ELF-1 (cell line): ENCODE data around the gene CDH4.

ENCODE experiments used
- DNase-seq: peaks from one replicate; pipeline ENCODE4 v3.0.0-alpha.2; 2016; ENCODE audit warnings: low read depth, low spot score

The CDH4 gene

DNA sequence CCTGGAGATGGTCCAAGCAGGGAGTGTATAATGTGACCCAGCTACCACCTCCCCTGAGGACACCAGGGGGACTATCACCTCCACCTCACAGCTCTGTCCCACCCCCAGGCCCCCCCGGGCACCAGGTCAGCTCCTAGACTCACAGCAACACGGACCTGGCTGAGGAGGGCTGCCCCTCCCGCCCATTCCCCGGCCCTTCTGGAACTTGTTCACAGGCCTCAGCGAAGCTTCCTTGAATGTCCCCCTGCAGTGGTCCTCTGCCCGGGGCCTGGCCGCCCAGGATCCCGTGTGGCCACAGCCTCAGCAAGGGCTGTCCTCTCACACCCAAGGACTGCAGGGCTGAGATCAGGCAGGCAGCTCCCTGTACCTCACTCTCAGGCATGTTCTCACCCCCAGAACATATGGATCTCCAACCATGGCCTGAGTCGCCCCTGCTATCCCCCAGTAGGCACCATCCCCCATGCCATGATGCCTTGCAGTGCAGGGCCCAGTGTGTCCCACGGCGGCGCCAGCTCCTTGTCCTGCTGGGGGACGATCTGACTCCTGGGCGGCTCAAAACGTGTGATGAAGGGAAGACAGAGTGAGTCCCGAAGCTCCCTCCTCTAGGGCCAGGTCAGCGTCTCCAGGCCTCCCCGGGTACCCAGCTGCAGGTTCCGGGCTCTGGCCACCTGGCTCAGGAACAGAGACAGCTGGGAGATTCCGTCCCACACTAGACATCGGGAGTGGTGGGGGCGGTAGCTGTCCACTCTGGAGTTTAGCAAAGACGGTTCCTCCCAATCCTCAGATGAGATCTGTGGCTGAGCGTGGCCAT lies 655.2 kb downstream of the CDH4 start:
- no peak for DNase-seq

DNA sequence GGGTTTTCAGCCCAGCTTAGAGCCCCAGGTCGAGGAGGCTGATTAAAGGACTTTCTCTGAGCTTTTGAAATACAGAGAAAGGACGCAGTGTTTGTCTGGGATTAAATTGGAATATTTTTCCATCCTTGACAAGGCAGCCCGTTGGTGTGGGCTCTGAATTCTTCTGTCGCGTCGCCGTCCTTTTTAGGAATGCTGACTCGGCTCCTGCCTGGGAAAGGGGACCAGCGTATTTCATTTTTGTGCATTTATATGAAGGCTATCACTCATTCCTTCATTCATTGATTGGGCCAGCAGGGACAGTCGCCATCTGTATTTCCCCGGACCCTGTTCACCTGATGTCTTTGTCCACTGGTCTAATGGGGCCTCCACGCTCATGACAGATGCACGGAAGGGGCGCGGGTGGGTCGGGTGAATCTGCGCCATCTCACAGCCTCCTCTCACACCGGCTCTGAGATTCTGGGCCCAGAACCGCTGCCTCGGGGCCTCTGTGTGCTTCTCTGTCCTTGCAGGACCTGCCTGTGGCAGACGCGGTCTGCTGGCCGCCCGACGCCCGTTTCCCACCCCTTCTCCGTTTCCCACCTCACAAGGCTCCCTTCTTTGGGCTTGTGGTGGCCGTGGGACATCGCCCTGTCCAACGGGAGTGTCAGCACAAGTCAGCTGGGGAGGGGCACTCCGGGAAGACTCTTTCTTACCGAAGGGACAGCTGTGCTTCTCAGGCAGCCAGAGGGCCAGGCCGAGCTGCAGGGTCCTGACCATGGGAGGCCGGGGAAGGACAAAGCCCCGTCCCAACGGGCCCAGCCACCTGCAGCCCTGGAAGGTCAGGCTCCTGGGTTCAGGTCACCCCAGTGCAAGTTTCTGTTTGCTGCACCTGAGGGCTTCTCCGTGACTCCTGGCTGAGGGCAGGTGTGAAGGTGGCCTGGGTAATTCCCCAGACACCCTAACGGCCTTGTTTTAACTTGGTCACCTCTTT lies 656.3 kb downstream of the CDH4 start:
- DNase-seq, result no peak

DNA sequence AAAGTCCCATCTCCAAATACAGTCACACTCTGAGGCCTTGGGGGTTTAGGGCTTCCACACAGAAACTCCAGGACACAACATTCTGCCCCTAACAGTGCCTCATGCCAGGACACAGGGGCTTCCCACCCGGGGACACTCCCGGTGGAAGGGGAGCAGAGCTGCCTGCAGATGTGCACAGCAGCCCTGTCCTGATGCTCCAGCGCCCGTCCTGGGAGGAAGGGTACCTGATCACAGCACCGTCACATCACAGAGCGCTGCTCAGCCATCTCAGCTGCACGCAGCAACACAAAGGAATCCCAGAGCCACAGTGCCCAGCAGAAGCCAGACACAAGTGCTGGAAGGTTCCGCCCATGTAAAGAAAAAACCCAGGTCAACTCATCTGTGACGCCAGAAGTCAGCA lies 657.0 kb downstream of the CDH4 start:
- DNase-seq, result no peak

DNA sequence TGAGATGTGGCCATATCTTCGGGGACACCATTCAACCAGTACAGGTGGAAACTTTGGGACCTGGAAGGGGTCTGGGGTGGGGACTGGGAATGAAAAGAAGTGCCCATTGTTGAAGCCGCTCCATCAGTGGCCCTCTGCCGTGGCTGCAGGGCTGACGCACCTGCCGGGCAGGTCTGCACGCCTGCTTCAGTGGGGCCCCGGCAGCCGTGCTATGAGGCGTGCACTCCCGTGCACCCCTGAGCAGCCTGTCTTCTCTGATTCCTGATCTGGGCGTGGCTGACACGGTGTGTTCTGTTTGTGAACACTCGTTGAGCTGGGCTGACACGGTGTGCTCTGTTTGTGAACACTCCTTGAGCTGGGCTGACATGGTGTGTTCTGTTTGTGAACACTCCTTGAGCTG lies 657.8 kb downstream of the CDH4 start:
- no peak for DNase-seq

DNA sequence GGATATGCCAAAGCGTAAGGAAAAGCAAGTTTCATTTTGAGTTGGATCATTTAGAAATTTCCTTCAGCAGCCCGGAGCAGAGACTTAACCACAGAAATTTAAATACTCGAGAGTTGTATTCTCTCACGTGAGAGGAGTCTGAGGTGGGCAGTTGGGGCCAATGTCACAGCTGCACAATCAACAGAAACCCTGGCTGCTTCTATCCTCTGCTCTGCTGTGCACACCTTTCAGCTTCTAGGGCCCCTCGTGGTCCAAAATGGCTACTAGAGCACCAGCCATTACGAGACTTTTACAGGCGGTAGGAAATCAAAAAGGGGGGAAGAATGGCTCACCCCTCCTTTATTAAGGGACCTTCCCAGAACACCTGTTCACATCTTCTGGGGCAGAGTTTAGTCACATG lies 659.8 kb downstream of the CDH4 start:
- DNase-seq, result no peak

DNA sequence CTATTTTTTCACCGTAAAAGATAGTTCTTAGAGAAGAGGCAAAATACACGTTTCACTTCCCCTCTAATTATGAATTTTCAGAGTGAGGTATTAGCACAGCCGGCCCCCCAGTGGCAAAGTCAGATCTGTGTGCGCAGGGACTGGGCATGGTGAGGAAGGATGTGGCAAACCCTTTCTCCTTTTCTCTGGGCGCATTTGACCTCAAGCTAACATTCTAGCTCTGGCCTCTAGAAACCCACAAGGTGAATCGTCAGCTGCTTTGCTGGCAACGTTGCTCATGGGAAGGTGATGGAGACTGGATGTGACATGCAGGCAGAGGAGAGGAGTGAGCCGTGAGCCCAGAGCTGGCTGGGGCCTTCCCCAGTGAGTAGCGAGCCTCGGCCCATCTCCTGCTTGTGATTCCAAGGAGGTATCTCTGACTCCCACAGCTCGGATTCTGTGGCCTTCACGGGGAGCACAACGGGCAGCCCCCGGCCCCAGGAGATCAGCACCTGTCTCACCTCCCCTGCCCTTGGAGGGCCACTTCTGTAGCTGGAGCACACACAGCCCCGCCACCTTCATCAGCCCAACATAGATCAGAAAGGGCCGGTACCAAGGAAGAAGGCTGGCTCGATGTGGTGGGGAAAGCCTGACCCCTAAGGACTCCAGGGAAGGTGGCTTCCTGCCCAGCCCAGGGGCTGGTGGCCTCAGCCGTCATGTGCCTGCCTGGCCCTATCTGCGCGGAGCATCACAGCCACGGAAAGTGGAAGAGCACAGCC lies 660.8 kb downstream of the CDH4 start:
- no peak for DNase-seq

DNA sequence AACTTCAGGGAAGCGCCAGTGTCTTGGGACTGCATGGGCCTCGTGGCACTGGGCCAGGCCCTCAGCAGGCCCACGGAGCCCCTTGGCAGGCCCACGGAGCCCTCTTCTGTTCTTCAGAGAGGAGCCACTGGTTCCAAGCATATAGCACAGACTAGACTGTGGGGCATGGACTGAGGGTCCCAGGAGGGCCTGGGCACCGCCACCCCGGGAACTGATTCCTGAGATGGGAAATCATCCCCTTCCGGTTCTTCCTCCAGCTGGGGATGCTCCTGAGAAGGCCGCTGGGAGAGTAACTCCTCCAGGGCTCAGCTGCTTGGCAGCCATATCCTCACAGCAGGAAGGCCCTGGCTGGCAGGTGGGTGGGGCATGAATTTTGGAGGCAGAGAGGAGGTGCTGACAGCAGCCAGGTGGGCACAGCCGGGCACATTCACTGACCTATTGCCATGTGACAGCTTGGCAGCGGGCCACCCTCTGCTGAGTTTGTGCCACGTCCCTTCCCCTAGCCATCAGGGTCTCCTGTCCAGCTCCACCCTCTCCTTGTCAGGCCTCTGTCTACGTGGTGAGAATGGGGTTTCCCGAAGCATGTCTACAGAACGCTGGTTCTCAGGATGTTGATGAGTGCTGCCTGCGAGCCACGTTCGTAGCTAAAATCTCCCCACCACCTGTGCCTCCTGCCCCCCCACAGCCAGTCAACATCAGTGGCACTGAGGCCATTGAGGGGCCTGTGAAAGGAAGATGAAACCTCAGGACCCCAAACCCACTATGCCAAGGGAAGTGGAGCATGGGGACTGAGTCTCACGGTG lies 661.6 kb downstream of the CDH4 start:
- no peak for DNase-seq

DNA sequence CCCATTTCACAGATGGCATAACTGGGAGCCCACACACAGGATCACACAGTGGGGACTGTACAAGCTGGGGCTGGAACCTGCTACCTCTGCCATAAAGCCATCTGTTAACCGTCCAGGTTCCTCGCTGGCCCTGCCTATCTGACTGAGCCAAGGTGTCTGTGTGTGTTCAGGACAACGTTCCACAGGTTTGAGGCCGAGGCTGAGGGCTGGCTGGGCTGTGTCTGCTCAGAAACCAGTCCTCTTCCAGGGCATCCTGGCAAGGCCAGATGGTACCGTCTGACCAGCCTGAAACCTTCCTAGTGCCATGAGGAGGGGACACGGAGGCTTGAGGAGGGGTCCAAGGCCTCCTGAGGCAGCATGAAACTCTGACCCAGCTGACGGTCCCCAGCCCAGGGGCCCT lies 663.0 kb downstream of the CDH4 start:
- no peak for DNase-seq

DNA sequence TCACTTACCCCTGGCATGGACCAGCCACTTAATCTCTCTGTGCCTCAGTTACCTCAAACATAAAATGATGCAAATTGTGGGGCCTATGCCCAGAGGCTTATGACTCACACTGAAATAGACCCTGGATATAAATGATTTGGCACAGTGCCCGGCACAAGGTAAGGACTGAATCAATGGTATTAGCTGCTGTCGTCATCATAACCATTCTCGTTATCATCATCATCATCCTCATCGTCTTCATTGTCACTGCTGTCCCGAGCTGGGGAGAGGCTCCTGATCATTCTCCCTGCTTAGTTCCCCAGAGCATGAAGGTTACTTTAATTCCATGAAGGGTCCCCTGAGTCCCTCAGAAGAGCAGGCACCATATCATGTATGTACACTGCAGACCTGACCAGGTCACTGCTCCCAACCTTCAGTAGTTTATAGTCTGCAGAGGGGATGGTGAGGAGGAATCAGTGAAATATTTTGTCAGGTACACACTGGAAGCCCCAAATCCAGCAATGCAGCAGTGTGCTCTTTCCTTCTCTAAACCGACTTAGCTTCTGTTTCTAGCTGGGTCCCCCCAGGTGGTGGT lies 664.3 kb downstream of the CDH4 start:
- DNase-seq, result no peak

DNA sequence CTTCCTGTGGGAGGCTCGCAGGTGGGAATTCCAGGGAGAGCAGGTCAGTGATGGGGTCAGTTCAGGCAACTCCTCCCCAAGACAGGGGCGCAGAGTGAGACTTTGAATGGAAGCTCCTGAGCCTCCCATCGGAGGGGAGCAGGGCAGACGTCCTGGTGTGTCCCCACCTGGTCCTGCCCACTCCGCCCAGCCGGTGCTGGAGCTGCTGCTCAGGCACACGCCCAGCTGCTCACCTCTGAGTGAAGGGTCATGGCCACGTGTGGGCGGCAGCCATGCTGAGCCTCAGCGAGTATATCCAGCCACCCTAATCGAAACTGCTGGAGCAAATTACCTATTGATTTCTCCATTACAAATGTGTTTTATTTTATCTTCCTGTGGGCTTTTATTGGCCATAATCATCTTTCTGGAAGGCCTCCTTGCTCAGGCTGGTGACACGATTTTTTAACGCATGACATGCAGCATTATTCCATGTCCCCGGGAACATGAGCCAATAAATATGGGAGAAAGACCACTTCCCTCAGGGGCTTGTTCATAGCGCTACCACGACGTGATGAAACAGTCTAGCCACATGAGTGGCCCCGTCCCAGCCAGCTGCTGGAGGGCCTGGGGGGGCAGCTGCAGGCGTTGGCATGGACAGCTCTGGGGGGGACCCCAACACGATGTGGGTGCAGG lies 665.5 kb downstream of the CDH4 start:
- no peak for DNase-seq

DNA sequence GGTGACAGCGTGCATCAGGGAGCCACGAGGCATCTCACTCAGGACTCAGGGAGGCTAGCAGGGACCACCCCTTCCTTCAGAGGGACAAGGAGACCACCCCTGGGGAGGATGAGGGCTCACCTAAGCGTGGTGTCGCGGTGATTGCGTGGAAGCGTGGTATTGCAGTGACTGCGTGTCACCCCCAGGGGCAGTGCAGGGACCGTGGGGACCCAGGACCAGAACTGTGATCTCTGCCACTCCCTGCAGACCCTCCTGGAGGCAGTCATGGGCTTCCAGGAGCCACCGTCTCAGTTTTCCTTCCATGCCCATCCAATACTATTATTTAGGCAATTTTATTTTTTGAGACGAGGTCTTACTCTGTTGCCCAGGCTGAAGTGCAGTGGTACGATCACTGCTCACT lies 666.5 kb downstream of the CDH4 start:
- no peak for DNase-seq

DNA sequence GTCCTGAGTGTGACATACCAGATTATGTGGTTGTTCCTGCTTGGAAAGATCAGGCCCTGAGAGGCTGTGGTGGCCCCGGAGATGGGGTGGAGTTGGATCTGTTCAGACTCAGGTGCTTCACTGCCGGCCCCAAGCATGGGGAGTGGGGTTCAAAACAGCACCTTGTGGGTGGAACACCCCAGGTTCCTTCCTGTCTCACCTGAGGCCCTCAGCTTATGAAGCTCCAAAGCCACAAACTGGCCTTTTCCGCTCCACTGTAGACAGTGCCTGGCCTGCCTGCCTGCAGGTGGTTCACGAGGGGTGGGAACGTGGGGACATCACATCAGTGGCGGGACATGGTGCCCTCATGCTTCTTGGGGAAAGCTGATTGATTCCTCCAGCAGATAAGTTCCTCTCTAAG lies 667.2 kb downstream of the CDH4 start:
- DNase-seq, result no peak

DNA sequence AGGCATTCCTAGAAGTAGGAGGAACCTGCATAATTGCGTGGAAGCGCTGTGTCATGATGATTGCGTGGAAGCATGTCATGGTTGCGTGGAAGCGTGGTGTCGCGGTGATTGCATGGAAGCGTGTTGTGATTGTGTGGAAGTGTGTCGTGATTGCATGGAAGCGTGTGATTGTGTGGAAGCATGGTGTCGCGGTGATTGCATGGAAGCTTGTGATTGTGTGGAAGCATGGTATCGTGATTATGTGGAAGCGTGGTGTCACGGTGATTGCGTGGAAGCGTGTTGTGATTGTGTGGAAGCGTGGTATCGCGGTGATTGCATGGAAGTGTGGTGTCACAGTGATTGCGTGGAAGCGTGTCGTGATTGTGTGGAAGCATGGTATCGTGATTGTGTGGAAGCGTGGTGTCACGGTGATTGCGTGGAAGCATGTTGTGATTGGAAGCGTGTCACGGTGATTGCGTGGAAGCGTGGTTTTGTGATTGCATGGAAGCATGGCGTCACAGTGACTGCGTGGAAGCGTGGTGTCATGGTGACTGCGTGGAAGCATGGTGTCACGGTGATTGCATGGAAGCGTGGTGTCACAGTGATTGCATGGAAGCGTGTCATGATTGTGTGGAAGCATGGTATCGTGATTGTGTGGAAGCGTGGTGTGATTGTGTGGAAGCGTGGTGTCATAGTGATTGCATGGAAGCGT lies 667.8 kb downstream of the CDH4 start:
- no peak for DNase-seq

DNA sequence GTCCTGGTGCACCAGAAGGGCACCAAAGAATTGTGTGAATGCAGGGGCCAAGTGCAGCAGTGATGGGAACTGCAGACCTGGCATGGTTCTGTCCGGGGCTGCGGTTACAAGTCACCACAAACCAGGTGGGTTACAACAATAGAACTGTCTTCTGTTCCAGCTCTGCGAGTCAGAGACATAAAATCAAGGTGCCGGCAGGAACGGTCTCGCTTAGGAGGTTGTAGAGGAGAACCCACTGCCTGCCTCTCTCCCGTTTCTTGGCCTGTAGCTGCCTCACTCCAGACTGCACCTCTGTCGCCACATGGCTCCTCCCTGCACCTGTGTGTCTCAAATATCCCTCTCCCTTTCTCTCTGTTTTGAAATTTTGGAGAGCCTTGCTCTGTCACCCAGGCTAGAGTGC lies 670.4 kb downstream of the CDH4 start:
- DNase-seq, result no peak

DNA sequence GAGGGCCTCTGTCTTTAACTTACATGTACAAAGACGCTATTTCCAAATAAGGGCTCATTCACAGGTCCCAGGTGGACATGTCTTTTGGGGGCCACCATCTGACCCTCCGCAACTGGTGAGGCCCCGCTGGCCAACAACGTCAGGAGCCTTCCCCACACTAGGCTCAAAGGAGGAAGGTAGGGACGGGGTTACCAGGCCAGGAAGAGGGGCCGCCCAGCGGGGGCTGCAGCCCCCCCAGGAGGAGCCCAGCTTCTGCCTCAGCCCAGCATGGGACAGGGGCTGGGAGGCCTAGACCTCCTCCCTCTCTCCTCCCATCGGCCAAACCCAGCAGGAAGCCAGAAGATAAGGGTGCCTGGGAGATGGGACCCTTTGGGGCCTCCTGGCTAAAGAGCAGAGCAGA lies 670.9 kb downstream of the CDH4 start:
- no peak for DNase-seq

DNA sequence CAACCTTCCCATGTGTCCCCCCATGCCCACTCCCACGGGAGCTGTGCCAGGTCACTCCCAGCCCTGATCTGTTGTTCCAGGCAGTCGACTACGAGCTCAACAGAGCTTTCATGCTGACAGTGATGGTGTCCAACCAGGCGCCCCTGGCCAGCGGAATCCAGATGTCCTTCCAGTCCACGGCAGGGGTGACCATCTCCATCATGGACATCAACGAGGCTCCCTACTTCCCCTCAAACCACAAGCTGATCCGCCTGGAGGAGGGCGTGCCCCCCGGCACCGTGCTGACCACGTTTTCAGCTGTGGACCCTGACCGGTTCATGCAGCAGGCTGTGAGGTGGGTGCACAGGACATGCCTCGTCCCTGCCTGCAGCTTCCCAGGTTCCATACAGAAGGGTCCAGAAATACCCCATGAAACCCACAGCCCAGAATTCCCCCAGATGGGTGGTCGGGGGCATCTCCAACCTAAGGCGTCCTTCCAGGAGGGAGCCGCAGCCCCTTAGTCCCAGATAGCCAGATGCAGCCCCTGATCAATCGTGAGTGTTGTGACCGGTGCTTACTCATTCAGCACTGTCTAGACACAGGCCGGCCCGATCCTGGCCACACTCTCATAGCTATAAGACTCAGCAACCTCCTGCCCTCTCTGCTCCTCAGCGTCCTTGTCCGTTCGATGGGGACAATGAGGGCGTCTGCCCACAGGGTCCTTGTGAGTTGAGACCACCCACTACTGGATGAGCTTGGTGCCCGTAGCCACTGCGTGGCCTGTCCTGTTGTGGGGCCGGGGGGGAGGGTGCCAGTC lies 671.5 kb downstream of the CDH4 start:
- DNase-seq, result no peak

DNA sequence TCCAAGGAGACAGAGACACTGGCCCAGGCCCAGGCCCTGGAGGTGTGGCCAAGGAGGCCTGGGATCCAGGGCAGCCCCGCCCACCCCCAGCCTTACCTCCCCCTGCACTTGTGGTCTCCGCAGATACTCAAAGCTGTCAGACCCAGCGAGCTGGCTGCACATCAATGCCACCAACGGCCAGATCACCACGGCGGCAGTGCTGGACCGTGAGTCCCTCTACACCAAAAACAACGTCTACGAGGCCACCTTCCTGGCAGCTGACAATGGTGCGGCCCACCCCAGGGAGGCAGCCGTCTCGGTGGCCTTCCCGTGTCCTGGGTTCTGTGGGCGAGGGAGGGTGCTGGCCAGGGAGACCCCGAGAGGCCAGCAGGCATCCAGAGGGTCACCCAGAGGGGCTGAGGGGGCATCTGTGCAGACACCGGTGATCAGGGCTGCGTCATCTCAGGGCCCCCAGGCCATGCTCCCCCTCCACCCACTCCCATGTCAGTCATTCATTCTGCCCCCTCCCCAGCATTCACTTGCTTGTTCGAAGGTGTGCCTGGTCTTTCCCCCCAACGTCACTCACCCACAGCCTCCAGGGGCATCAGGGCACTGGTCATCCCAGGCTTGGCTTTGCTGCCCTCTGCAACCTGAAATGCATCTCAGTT lies 672.3 kb downstream of the CDH4 start:
- DNase-seq, result no peak

DNA sequence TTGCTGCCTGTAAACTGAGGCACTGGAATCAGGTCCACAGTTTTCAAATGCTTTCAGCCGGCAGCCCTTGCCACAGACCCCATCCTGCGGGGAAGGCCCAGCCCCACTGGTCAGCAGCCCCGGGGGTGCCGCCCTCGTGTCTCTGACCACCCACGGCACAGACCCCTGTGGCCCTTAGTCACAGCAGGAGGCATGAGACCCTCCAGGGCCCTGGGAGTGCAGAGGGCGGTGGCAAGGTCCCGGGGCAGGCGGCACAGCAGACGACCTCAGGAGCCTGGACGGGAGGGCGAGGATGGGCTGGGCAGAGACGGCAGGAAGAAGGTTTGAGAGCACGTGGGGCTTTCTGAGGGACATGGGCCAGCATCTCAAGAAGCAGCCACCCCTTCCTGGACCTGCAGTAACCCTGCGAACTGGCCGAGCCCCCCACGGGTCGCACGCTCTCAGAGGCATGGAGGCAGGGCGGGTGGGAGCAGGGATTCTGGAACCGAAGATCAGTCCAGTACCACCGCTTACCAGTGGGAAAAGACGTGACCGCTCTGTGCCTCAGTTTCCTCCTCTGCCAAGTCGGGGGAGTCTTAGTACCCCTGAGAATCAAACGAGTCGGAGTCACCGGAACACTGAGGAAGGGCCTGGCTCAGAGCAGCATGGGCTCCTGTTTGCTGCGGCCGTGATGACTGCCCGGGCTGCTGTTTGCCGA lies 672.9 kb downstream of the CDH4 start:
- no peak for DNase-seq
